C4-2B (cell line): ENCODE data around the gene FAM13C.
A peak's percentile ranks its signal among the peaks of the same experiment; 100 is the strongest.

Experiments
- H3K27ac ChIP-seq: fragments of 450-650 bp; 2 replicates; pipeline ENCODE4 v1.5.1; 2017
- ZFX ChIP-seq: fragments of 450-650 bp; IDR thresholded peaks from 2 replicates; pipeline ENCODE4 v1.6.1; 2017
- TF ChIP-seq, protein P1 (sequence below): fragments of 450-650 bp; conservative IDR thresholded peaks from 2 replicates; pipeline ENCODE4 v1.5.1; 2017; ENCODE audit warnings: mild to moderate bottlenecking

The FAM13C gene

DNA sequence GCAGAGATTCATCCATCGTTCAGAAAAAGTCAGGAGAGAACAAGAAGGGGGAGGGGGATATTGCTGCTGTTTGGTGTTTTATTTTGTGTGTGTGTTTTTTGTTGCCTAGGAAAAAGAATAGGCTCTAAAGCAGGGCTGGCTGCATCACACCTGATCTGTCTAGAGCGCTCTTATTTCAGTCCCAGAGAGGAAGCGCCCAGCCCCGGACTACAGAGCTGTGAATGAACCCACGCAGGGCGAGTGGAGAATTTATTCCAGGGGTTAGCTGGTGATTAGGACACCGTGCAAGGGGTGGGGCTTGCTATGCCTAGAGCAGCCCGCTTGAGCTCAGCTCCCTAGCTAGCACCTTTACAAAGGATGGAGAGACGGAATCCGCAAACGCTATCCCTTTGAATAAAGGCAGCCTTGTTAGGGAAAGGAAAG lies 621 bp upstream of the FAM13C start:
- peak overlapping the region; percentile 64; the same call in 1 of the 2 replicates for H3K27ac ChIP-seq
- TF ChIP-seq, protein P1, sequence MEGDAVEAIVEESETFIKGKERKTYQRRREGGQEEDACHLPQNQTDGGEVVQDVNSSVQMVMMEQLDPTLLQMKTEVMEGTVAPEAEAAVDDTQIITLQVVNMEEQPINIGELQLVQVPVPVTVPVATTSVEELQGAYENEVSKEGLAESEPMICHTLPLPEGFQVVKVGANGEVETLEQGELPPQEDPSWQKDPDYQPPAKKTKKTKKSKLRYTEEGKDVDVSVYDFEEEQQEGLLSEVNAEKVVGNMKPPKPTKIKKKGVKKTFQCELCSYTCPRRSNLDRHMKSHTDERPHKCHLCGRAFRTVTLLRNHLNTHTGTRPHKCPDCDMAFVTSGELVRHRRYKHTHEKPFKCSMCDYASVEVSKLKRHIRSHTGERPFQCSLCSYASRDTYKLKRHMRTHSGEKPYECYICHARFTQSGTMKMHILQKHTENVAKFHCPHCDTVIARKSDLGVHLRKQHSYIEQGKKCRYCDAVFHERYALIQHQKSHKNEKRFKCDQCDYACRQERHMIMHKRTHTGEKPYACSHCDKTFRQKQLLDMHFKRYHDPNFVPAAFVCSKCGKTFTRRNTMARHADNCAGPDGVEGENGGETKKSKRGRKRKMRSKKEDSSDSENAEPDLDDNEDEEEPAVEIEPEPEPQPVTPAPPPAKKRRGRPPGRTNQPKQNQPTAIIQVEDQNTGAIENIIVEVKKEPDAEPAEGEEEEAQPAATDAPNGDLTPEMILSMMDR = no peak
- no peak for TF ChIP-seq ZFX

DNA sequence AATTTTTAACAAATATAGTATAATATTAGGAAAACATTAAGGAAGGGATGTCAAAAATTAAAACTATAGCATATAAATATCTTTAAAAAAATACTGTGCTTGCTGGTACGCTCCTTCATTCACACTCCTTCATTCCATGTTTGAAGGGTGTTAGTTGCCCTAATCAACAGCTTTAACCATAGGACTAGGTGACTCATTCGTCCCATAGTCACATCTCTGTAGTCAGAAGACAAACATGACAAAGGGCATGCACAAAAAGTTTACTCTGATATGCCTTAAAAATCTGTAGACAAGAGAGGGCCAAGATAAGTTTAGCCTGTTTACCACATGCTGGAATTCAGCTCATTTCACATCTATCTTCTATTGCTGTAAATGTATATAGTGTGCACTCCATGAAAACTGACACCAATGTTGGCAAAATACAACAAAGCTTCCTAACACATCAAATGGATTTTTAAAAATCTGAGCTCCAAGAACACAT lies 646 bp downstream of the FAM13C start:
- H3K27ac ChIP-seq = peak overlapping the region; percentile 64
- TF ChIP-seq ZFX = no peak
- TF ChIP-seq, protein P1 = no peak

DNA sequence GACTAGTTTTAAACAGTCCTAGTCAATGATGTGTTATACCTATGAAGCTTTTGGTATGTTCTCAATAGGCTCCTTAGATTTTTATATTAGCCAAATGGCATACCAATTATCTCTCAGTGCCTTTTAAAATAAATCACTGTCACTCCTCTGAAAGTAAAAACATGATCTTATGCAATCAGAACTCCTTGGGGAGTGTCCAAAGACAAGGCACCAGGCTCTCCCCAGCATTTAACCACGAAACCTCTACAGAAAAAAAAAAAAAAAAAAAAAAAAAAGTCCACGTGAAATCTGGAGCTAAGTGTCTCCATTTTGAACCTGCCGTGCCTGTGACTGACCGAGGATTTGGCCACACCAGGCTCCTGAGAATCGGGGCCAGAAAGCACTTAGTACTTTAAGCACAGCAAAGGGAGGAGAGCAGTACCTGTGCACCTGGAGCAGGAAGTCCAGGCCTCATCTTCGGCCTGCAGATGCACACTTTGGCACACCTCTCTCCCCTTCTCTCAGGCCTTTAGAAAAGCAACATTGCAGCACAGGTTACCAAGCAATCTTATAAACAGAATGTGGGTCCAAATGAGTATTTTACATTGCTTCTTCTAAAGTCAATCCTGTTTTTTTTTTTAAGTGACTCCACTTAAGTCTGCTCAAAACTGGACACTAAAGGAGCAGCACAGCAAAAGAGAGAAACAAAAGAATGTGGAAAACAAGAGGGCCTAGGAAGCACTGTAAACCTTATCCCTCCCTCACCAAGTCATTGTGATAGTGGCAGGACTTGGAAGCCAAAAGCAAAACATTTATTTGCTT lies 1.5 kb downstream of the FAM13C start:
- TF ChIP-seq, protein P1 = no peak
- no peak for TF ChIP-seq ZFX
- no peak overlapping the region; the same call in 1 of the 2 replicates for H3K27ac ChIP-seq

DNA sequence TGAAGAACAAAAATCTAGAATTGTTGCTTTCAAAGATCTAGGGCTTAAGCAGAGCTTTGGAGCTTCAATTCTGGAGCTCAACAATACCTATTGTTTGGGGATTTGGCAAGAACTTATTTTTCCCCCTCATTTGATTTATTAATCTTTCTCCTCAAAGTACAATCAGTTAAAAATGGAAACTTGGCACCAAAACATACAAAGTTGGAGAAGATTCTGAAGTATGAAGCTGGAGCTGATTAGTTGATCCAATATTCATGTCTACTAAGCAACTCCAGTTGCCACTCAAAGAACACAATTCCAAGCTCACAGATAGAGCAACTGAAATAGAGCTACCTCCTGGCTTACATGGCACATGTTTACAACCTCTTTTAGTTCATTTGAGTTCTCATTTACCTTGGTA lies 3.8 kb downstream of the FAM13C start:
- TF ChIP-seq, protein P1 = no peak
- no peak for TF ChIP-seq ZFX
- H3K27ac ChIP-seq = no peak overlapping the region

DNA sequence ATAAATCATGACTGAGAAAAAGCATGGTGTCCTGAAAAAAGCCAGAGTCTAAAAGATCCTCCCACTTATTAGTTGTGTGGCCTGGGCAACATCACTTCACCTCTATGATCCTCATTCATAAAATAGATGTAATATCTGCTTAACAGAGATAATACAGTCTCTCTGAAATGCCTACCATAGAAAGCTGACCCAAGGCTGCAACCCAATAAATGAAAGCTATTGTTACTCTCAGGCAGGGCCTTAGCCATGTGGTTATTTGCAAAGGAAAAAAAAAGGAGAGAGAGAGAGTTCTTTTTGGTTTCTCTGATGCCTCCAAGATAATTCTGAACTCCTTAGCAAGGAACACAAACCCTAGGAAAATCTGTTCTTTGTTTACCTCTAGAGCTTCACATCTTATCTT lies 7.9 kb downstream of the FAM13C start:
- TF ChIP-seq, protein P1 = no peak
- no peak for TF ChIP-seq ZFX

DNA sequence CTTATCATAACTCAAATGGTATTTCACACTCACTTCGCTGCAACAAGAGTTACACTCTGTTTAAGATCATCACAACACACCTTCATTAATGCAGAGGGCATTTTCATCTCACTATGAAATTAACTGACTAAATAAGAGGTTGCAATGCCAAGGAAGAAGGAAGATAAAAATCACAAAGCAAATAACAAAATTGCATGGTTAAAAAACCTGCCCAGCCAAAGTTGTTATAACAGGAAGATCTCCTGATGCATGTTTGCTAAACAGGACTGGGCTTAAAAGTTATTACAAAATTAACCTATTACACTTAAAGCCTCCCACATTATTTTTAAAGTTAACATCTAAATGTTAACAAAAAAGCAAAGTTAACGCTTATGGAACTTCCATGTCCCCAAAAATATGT lies 11.8 kb downstream of the FAM13C start:
- TF ChIP-seq ZFX = no peak
- TF ChIP-seq, protein P1 = no peak
- H3K27ac ChIP-seq = peak overlapping the region; percentile 79

More for the DNA sequence above, 7.9 kb downstream of the FAM13C start:
- no peak overlapping the region for H3K27ac ChIP-seq

DNA sequence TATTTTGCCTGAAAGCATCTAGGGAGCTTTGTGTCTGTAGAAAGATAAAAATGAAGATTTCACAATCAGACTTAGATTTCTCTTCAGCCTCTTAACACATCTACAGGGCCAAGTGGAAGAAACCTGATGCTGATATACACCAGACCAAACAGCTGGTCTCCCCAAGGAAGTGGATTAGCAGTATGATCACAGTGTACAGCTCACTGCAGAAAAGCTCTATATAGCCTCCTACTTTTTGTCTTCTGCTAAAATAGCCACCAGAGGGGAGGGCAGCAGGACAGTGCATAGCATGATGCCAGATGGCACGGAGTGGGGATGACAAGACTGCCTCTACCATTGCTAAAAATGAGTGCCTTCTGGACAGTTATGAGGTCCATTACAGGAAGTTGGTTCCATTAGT lies 16.0 kb downstream of the FAM13C start:
- no peak for TF ChIP-seq ZFX
- TF ChIP-seq, protein P1 = no peak

More for the DNA sequence above, 16.0 kb downstream of the FAM13C start:
- no peak overlapping the region for H3K27ac ChIP-seq
